H9 (cell line): Measurements from ENCODE around the gene ADCY4. TPM values are rescaled to one million over a fixed set of nuclear protein-coding genes. Genes with fewer than 3 reads are reported as not detected.

ENCODE experiments used
- DNase-seq: peaks from one replicate; pipeline ENCODE4 v3.0.0-alpha.2; 2017
- H2AFZ ChIP-seq: one replicate; pipeline ENCODE4 v1.6.1; 2013; ENCODE audit warnings: mild to moderate bottlenecking, low read length, control low read depth, moderate library complexity
- H2AK5ac ChIP-seq: 2 replicates; pipeline ENCODE4 v1.6.1; 2013; ENCODE audit warnings: low read length, control low read depth, mixed read lengths; ENCODE audit not compliant: insufficient read length
- H2BK120ac ChIP-seq: one replicate; pipeline ENCODE4 v1.6.1; 2013; ENCODE audit warnings: low read depth, mild to moderate bottlenecking, low read length, control low read depth, inconsistent platforms; ENCODE audit not compliant: poor library complexity, severe bottlenecking
- H2BK12ac ChIP-seq: 2 replicates; pipeline ENCODE4 v1.6.1; 2013; ENCODE audit warnings: low read length, control low read depth, mixed read lengths, low read depth; ENCODE audit not compliant: insufficient read length
- H2BK15ac ChIP-seq: 2 replicates; pipeline ENCODE4 v1.6.1; 2013; ENCODE audit warnings: low read depth, low read length, control low read depth
- H2BK20ac ChIP-seq: one replicate; pipeline ENCODE4 v1.6.1; 2013; ENCODE audit warnings: low read depth, mild to moderate bottlenecking, low read length, control low read depth, inconsistent platforms; ENCODE audit not compliant: poor library complexity, severe bottlenecking
- H2BK5ac ChIP-seq: 2 replicates; pipeline ENCODE4 v1.6.1; 2013; ENCODE audit warnings: low read length, control low read depth, mixed read lengths; ENCODE audit not compliant: insufficient read length
- H3K14ac ChIP-seq: 2 replicates; pipeline ENCODE4 v1.6.1; 2013; ENCODE audit warnings: low read length, control low read depth; ENCODE audit not compliant: insufficient read depth
- H3K18ac ChIP-seq: 2 replicates; pipeline ENCODE4 v1.6.1; 2013; ENCODE audit warnings: low read depth, mild to moderate bottlenecking, mixed read lengths, low read length, control low read depth; ENCODE audit not compliant: insufficient read length
- H3K23ac ChIP-seq: 2 replicates; pipeline ENCODE4 v1.6.1; 2013; ENCODE audit warnings: low read length, control low read depth, mixed read lengths, low read depth; ENCODE audit not compliant: insufficient read length
- H3K23me2 ChIP-seq: 2 replicates; pipeline ENCODE4 v1.6.1; 2013; ENCODE audit warnings: low read depth, mild to moderate bottlenecking, mixed read lengths, low read length, control low read depth; ENCODE audit not compliant: insufficient read length, poor library complexity, severe bottlenecking
- H3K27ac ChIP-seq: 2 replicates; pipeline ENCODE4 v1.5.1; 2013; ENCODE audit warnings: low read length, control low read depth, mixed read lengths, low read depth; ENCODE audit not compliant: insufficient read length
- H3K27me3 ChIP-seq: 2 replicates; pipeline ENCODE4 v1.6.1; 2013; ENCODE audit warnings: low read length, control low read depth, inconsistent platforms; ENCODE audit not compliant: insufficient read depth
- H3K4ac ChIP-seq: 2 replicates; pipeline ENCODE4 v1.6.1; 2013; ENCODE audit warnings: low read depth, mild to moderate bottlenecking, control low read depth, inconsistent platforms, low read length, moderate library complexity
- H3K4me1 ChIP-seq: 2 replicates; pipeline ENCODE4 v1.6.1; 2013; ENCODE audit warnings: low read length, control low read depth, inconsistent platforms; ENCODE audit not compliant: insufficient read depth
- H3K4me2 ChIP-seq: 2 replicates; pipeline ENCODE4 v1.6.1; 2013; ENCODE audit warnings: low read length, control low read depth, mixed read lengths; ENCODE audit not compliant: insufficient read length, insufficient read depth
- H3K56ac ChIP-seq: 2 replicates; pipeline ENCODE4 v1.6.1; 2013; ENCODE audit warnings: low read depth, mild to moderate bottlenecking, mixed read lengths, low read length, control low read depth; ENCODE audit not compliant: insufficient read length
- H3K79me1 ChIP-seq: 2 replicates; pipeline ENCODE4 v1.6.1; 2013; ENCODE audit warnings: low read depth, mild to moderate bottlenecking, moderate library complexity, low read length, control low read depth, inconsistent platforms; ENCODE audit not compliant: insufficient read depth, poor library complexity, severe bottlenecking
- H3K79me2 ChIP-seq: 2 replicates; pipeline ENCODE4 v1.6.1; 2013; ENCODE audit warnings: low read length, control low read depth, inconsistent platforms; ENCODE audit not compliant: insufficient read depth
- H3K9ac ChIP-seq: 2 replicates; pipeline ENCODE4 v1.6.1; 2013; ENCODE audit warnings: low read length, control low read depth, mixed read lengths; ENCODE audit not compliant: insufficient read length; ENCODE audit errors: extremely low read depth
- H3K9me3 ChIP-seq: one replicate; pipeline ENCODE4 v1.6.1; 2013; ENCODE audit warnings: low read depth, low read length, inconsistent platforms; ENCODE audit not compliant: control insufficient read depth
- H3T11ph ChIP-seq: one replicate; pipeline ENCODE4 v1.6.1; 2013; ENCODE audit warnings: mild to moderate bottlenecking, low read length, control low read depth, inconsistent platforms
- H4K20me1 ChIP-seq: one replicate; pipeline ENCODE4 v1.6.1; 2013; ENCODE audit not compliant: control insufficient read depth, insufficient read length, insufficient read depth
- H4K5ac ChIP-seq: 2 replicates; pipeline ENCODE4 v1.6.1; 2013; ENCODE audit warnings: low read depth, mild to moderate bottlenecking, mixed read lengths, low read length, control low read depth; ENCODE audit not compliant: insufficient read length
- H4K8ac ChIP-seq: replicated peaks from 2 replicates; pipeline ENCODE4 v1.6.1; 2013; ENCODE audit warnings: low read length, control low read depth, mixed read lengths, low read depth; ENCODE audit not compliant: insufficient read length
- H4K91ac ChIP-seq: 2 replicates; pipeline ENCODE4 v1.6.1; 2013; ENCODE audit warnings: low read depth, mild to moderate bottlenecking, moderate library complexity, mixed read lengths, low read length, control low read depth; ENCODE audit not compliant: insufficient read length
- H3K27ac Mint-ChIP-seq, 3 experiments: 2 replicates in 2 of 3; 3 replicates in 1 of 3; pipeline ENCODE4 v1.8.0; 2020 to 2021; ENCODE audit warnings: mixed read lengths in 3 of 3, mild to moderate bottlenecking in 1 of 3, moderate library complexity in 1 of 3
- H3K27me3 Mint-ChIP-seq: 2 replicates; pipeline ENCODE4 v1.8.0; 2021; ENCODE audit warnings: low read depth, mild to moderate bottlenecking, moderate library complexity, mixed read lengths
- H3K36me3 Mint-ChIP-seq, 3 experiments: 2 replicates in 2 of 3; 3 replicates in 1 of 3; pipeline ENCODE4 v1.8.0; 2020 to 2021; ENCODE audit warnings: low read depth in 3 of 3, mixed read lengths in 3 of 3; ENCODE audit not compliant: insufficient read depth in 1 of 3
- H3K4me1 Mint-ChIP-seq, 2 experiments: 2 replicates each; pipeline ENCODE4 v1.8.0; 2020; ENCODE audit warnings: mixed read lengths in 2 of 2
- H3K4me3 Mint-ChIP-seq, 2 experiments: 2 replicates in 1 of 2; 3 replicates in 1 of 2; pipeline ENCODE4 v1.8.0; 2020 to 2021; ENCODE audit warnings: mild to moderate bottlenecking in 2 of 2, mixed read lengths in 2 of 2, moderate library complexity in 1 of 2
- H3K9me3 Mint-ChIP-seq, 2 experiments: 2 replicates in 1 of 2; 3 replicates in 1 of 2; pipeline ENCODE4 v1.8.0; 2020; ENCODE audit warnings: mild to moderate bottlenecking in 2 of 2, mixed read lengths in 2 of 2, moderate library complexity in 1 of 2
- WGBS: extraction: QIAGEN DNeasy Blood & Tissue Kit; methylation state at CpG from one replicate; pipeline ENCODE4 v1.1.7; 2013; ENCODE audit warnings: missing lambda C conversion rate, low lambda C conversion rate, mixed read lengths; ENCODE audit not compliant: insufficient read length; ENCODE audit errors: extremely low coverage; 5-methylcytosine and 5-hydroxymethylcytosine counted together
- total RNA-seq: library from RNA; stranded (reverse); gene quantifications from 2 replicates; pipeline ENCODE4 v1.2.1, GENCODE V29; 2021
- TF ChIP-seq, protein P1 (sequence below): fragments of 200-600 bp; sonication (generic); conservative IDR thresholded peaks from 3 replicates; pipeline ENCODE4 v1.8.0; 2021; ENCODE audit warnings: antibody characterized with exemption, mild to moderate bottlenecking

Gene ADCY4
- total RNA-seq, 1 experiment from 2014 or later = 0.09 TPM

DNA sequence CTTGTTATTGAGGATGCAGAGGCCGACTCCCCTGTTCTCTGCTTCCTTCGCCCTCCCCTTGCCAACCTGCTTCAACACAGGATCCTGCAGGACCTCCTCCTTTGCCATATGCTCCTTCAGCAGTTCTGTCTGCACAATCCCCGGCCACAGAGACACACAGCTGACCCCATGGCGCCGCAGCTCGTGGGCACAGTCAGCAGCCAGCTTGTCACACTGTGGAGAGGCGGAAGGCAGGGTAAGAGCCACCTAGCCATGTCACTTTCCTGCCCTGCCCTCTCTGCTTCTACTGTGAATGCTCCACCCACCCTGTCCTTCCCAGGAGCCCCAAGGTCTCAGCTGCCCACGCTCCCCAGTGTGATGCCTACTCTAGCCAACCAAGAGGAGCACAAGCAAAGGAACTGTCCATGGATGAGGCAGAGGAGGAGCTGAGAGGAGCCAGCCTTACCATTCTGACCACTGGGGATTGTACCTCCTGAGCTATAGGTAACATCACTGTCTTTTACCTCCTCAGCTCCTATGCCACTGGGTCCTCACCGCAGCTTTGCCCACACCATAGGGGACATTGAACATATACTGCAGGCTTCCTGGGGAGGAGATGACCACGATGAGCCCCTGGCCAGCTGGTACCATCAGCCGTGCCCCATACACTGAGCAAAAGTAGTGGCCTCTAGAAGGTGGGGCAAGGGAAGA, 42.6 kb downstream of the ADCY4 start:
- H2BK5ac ChIP-seq = no peak overlapping the region
- Mint-ChIP-seq H3K9me3 (no peaks in the 10 kb centered on the region), H3K36me3 (peaks cover 7 to 48% (median 17%) of the 10 kb centered on the region in 3 experiments; a peak in 6 of 7 replicates), H3K4me3 (no peak overlapping the region; a peak in 1 of 5 replicates), H3K27me3 (no peaks in the 10 kb centered on the region), H3K27ac (no peak overlapping the region), H3K4me1 (peaks cover under 1 to 5% of the 10 kb centered on the region in 2 experiments)
- no peak overlapping the region for H3T11ph ChIP-seq
- H2BK20ac ChIP-seq = no peak overlapping the region
- H4K91ac ChIP-seq = no peak overlapping the region
- no peak overlapping the region for H2BK12ac ChIP-seq
- no peak overlapping the region for H3K4ac ChIP-seq
- H2AK5ac ChIP-seq = no peak overlapping the region
- no peak overlapping the region for H3K23ac ChIP-seq
- no peak overlapping the region for H2BK15ac ChIP-seq
- no peak for DNase-seq
- WGBS = no CpG with 5 or more reads among the region's 11 CpGs
- H4K20me1 ChIP-seq = no peaks in the 10 kb centered on the region
- no peaks in the 10 kb centered on the region for H3K23me2 ChIP-seq
- H3K4me2 ChIP-seq = no peak overlapping the region
- no peak overlapping the region for H3K27ac ChIP-seq
- no peaks in the 10 kb centered on the region for H3K9me3 ChIP-seq
- TF ChIP-seq, protein P1, sequence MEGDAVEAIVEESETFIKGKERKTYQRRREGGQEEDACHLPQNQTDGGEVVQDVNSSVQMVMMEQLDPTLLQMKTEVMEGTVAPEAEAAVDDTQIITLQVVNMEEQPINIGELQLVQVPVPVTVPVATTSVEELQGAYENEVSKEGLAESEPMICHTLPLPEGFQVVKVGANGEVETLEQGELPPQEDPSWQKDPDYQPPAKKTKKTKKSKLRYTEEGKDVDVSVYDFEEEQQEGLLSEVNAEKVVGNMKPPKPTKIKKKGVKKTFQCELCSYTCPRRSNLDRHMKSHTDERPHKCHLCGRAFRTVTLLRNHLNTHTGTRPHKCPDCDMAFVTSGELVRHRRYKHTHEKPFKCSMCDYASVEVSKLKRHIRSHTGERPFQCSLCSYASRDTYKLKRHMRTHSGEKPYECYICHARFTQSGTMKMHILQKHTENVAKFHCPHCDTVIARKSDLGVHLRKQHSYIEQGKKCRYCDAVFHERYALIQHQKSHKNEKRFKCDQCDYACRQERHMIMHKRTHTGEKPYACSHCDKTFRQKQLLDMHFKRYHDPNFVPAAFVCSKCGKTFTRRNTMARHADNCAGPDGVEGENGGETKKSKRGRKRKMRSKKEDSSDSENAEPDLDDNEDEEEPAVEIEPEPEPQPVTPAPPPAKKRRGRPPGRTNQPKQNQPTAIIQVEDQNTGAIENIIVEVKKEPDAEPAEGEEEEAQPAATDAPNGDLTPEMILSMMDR = no peak
- H3K18ac ChIP-seq = no peak overlapping the region
- H4K8ac ChIP-seq = no peak overlapping the region
- no peak overlapping the region for H3K56ac ChIP-seq
- no peak overlapping the region for H3K14ac ChIP-seq
- no peak overlapping the region for H3K9ac ChIP-seq
- no peak overlapping the region for H4K5ac ChIP-seq
- no peaks in the 10 kb centered on the region for H3K27me3 ChIP-seq
- H2BK120ac ChIP-seq = no peak overlapping the region
- no peaks in the 10 kb centered on the region for H3K4me1 ChIP-seq
- H3K79me1 ChIP-seq = no peaks in the 10 kb centered on the region
- H2AFZ ChIP-seq = no peak overlapping the region
- no peaks in the 10 kb centered on the region for H3K79me2 ChIP-seq
